ENCODE data around the gene ITGA11. TPM values are rescaled to one million over a fixed set of nuclear protein-coding genes. Genes with fewer than 3 reads are reported as not detected.

Gene ITGA11
- total and polyA plus RNA-seq, 10 donors = 0.27 to 17.2 (median 5.8) TPM

DNA sequence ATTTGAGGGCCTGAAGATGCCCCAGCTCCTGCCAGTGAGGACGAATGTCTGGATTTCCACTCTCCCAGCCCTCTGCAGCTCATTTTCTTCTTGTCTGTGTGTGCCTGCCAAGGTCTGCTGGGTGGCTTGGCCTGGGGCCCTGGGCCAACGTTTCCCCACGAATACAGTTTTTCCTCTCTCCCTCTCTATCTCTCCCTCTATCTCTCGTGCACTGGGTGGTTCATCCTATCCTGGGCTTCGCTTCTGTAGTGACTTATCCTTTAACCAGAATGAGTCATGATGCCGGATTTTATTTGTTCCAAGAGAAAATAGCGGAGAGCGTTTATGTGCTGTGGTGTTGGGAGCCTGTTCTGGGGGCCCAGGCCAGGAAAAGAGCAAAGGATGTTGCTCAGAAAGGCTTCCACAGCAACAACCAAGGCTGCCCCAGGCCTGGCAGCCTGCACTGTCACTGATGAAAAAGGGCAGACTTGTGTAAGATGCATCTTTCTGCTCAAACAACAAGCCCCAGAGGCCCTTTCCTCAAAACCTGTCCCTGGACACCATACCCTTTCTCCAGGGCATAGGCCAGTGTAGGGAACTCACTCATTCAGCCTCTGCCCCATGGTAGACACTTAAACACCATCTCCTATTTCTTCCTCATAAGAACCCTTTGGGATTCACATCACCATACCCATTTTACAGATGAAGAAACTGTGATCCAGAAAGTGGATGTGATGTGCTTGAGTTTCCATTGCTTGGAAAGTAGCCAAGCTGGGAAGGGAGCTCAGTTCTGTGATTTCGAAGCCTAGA lies 47.3 kb downstream of the ITGA11 start:
- Histone ChIP-seq H3K36me3 (no peaks in the 10 kb centered on the region), H3K27ac (peak overlapping the region in 5 of 8 donors; percentile 12 to 36 (median 15)), H3K4me1 (peaks cover 0 to 4% (median 0%) of the 10 kb centered on the region in 6 donors), H3K9me3 (no peaks in the 10 kb centered on the region), H3K4me3 (no peak overlapping the region), H3K27me3 (replicated peaks in 1 of 7) (peaks cover 0 to 26% (median 0%) of the 10 kb centered on the region in 7 donors)
- 60 to 87% (median 76%) methylated on average over 9 of the region's 9 CpGs for WGBS, 5 donors
- no peak for TF ChIP-seq POLR2AphosphoS5 (IDR thresholded peaks at IDR 0.05)
- TF ChIP-seq POLR2A (IDR thresholded peaks at IDR 0.05) = no peak
- TF ChIP-seq CTCF (IDR thresholded peaks at IDR 0.05 in 8 of 11, conservative IDR thresholded peaks at IDR 0.05 in 3 of 11) = no peak
- DNase-seq = no peak
- intact Hi-C loops (cut with DNase I; ENCODE audit: low total_unique reads) = loop anchor here (5.0 to 10.0 kb wide), 2 partner anchors 77 to 140 kb away; no protein-coding TSS in a partner anchor

- WGBS, 5 donors = 81 to 86% (median 83%) methylated on average over 12 of the region's 12 CpGs
- no peak overlapping the region for H3K27ac ChIP-seq
- no peak for DNase-seq
Observed at GRCh38 chr15:68383161-68384074, 48.5 kb downstream of the ITGA11 start.

DNA sequence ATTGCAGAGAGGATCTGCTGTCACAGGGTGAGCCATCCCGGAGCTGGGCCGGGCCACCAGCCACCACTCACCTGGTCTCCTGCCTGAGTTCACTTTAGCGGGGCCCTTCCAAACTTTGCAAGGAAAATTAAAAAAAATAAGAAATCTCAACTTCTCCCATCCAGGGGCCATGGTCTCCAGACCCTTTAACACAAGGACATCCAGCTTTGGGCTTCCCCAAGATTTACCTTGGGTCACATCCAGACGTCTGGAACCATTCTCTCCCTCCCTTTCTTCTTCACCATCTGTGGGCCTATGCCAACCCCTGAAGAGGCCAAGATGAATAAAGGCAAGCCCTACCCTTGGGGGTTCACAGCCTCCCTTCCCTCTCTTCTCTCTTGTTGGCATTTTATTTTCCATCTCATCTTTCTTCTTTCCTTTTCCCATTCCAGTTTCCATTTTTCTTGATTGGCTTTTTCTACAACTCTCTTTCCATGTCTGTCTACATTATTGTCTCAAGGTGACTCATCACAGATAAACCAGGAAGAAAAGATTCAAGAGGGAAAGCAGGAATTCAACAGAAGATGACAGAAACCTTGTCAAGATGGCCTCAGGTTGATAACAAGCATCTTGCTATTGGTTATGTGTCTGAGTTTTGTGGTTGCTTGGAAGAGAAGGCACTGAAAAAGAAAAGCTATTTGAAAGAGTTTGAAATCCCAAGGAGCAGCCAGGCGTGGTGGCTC lies 49.5 kb downstream of the ITGA11 start:
- DNase-seq = no peak
- Histone ChIP-seq H3K27ac (no peak overlapping the region), H3K4me3 (no peak overlapping the region), H3K9me3 (no peaks in the 10 kb centered on the region), H3K27me3 (replicated peaks in 1 of 7) (peaks cover 0 to 12% (median 0%) of the 10 kb centered on the region in 7 donors), H3K36me3 (no peaks in the 10 kb centered on the region), H3K4me1 (peaks cover 0 to 7% (median 0%) of the 10 kb centered on the region in 6 donors)
- TF ChIP-seq POLR2A (IDR thresholded peaks at IDR 0.05) (no peak), CTCF (IDR thresholded peaks at IDR 0.05 in 8 of 11, conservative IDR thresholded peaks at IDR 0.05 in 3 of 11) (no peak), POLR2AphosphoS5 (IDR thresholded peaks at IDR 0.05) (no peak)
- 90 to 98% (median 93%) methylated on average over 5 of the region's 5 CpGs for WGBS, 5 donors
- intact Hi-C loops (cut with DNase I; ENCODE audit: low total_unique reads) = loop anchor here (5.0 to 10.0 kb wide), 2 partner anchors 75 to 138 kb away; no protein-coding TSS in a partner anchor

More at GRCh38 chr15:68383161-68384074, 48.5 kb downstream of the ITGA11 start:
- intact Hi-C loops (cut with DNase I; ENCODE audit: low total_unique reads) = loop anchor here (5.0 to 10.0 kb wide), 2 partner anchors 76 to 139 kb away; no protein-coding TSS in a partner anchor
- H3K36me3 ChIP-seq = no peaks in the 10 kb centered on the region
- peak; percentile 46 to 83 (median 74) for TF ChIP-seq CTCF (IDR thresholded peaks at IDR 0.05 in 8 of 11, conservative IDR thresholded peaks at IDR 0.05 in 3 of 11)
- TF ChIP-seq POLR2A (IDR thresholded peaks at IDR 0.05) = no peak
- TF ChIP-seq POLR2AphosphoS5 (IDR thresholded peaks at IDR 0.05) = no peak
- H3K27me3 ChIP-seq (replicated peaks in 1 of 7) = peaks cover 0 to 18% (median 0%) of the 10 kb centered on the region in 7 donors
- H3K9me3 ChIP-seq = no peaks in the 10 kb centered on the region
- H3K4me1 ChIP-seq = peaks cover 0 to 7% (median 0%) of the 10 kb centered on the region in 6 donors
- no peak overlapping the region for H3K4me3 ChIP-seq

Data from spleen (tissue), 11 donors.